Measurements from ENCODE around the gene GSK3B. TPM values are rescaled to one million over a fixed set of nuclear protein-coding genes. Genes with fewer than 3 reads are reported as not detected.

GSK3B gene
- total and polyA plus RNA-seq, 12 donors = 7.5 to 57.1 (median 46.1) TPM

GRCh38 chr3:120098710-120099109, 4.5 kb upstream of the GSK3B start:
- H3K9me3 ChIP-seq = no peaks in the 10 kb centered on the region
- no peak overlapping the region for H3K4me3 ChIP-seq
- peaks cover 0 to 23% (median 0%) of the 10 kb centered on the region in 9 donors for H3K36me3 ChIP-seq
- no peaks in the 10 kb centered on the region for H3K27me3 ChIP-seq
- no peak overlapping the region for H3K27ac ChIP-seq
- no peak for TF ChIP-seq CTCF (IDR thresholded peaks at IDR 0.05)
- H3K4me1 ChIP-seq = peaks cover 0 to 31% (median 20%) of the 10 kb centered on the region in 9 donors
- DNase-seq (no peak), ATAC-seq (no peak)
- intact Hi-C loops (cut with DNase I) = loop anchor here in 4 of 10 donors (5.0 to 10.0 kb wide), 4 partner anchors 204 to 326 kb away; partner anchors contain the start of gene LRRC58 (in 1 of the 4)

GRCh38 chr3:120095979-120096426, 1.8 kb upstream of the GSK3B start:
- H3K27me3 ChIP-seq = no peaks in the 10 kb centered on the region
- H3K27ac ChIP-seq = peak overlapping the region; percentile 98 to 100 (median 99)
- intact Hi-C loops (cut with DNase I) = loop anchor here in 4 of 10 donors (5.0 to 10.0 kb wide), 4 partner anchors 201 to 329 kb away; partner anchors contain the start of gene LRRC58 (in 1 of the 4)
- ATAC-seq (no peak), DNase-seq (no peak)
- peaks cover 0 to 25% (median 20%) of the 10 kb centered on the region in 9 donors for H3K4me1 ChIP-seq
- WGBS, 2 donors = 0 to 2% methylated on average over 1 of the region's 1 CpG
- H3K9me3 ChIP-seq = no peaks in the 10 kb centered on the region
- no peak for TF ChIP-seq CTCF (IDR thresholded peaks at IDR 0.05)
- H3K4me3 ChIP-seq = peak overlapping the region; percentile 74 to 95 (median 86)
- peaks cover 0 to 23% (median 0%) of the 10 kb centered on the region in 9 donors for H3K36me3 ChIP-seq

GRCh38 chr3:120095226-120095978, 1.2 kb upstream of the GSK3B start:
- intact Hi-C loops (cut with DNase I) = loop anchor here in 4 of 10 donors (5.0 to 10.0 kb wide), 4 partner anchors 201 to 329 kb away; partner anchors contain the start of gene LRRC58 (in 1 of the 4)
- WGBS, 2 donors = 0 to 1% methylated on average over 58 of the region's 58 CpGs

More at GRCh38 chr3:120095226-120095978, 1.2 kb upstream of the GSK3B start:
- DNase-seq (peak; percentile 88 to 91), ATAC-seq (peak; percentile 56 to 81 (median 73))
- peaks cover 0 to 31% (median 26%) of the 10 kb centered on the region in 9 donors for H3K4me1 ChIP-seq
- H3K4me3 ChIP-seq = peak overlapping the region; percentile 74 to 95 (median 86)
- no peak for TF ChIP-seq CTCF (IDR thresholded peaks at IDR 0.05)
- H3K9me3 ChIP-seq = no peaks in the 10 kb centered on the region
- no peaks in the 10 kb centered on the region for H3K27me3 ChIP-seq
- peaks cover 0 to 23% (median 0%) of the 10 kb centered on the region in 9 donors for H3K36me3 ChIP-seq
- H3K27ac ChIP-seq = peak overlapping the region; percentile 98 to 100 (median 99)

Measured in heart right ventricle (tissue), 16 donors.